CD14-positive monocyte (primary cell): ENCODE data around the gene OR5K2. TPM values are rescaled to one million over a fixed set of nuclear protein-coding genes. Genes with fewer than 3 reads are reported as not detected.

Experiments used
- DNase-seq, 3 donors: peaks; one replicate each; pipeline ENCODE4 v3.0.0-alpha.2; 2011 to 2022
- H2AFZ ChIP-seq: 2 replicates; pipeline ENCODE4 v1.6.0; 2012; ENCODE audit warnings: mild to moderate bottlenecking, low read depth, low read length, inconsistent platforms; ENCODE audit not compliant: insufficient read depth, poor library complexity, severe bottlenecking
- H3K27ac ChIP-seq, 2 donors: 1 replicate in 1 of 2; 2 replicates in 1 of 2; pipeline ENCODE4 v1.5.1; 2012 to 2013; ENCODE audit warnings: low read length in 2 of 2, control low read depth in 1 of 2, inconsistent platforms in 1 of 2, low read depth in 1 of 2, mild to moderate bottlenecking in 1 of 2
- H3K27me3 ChIP-seq, 2 donors: one replicate each; pipeline versions ENCODE4 v1.6.0 to v1.6.1; 2011 to 2013; ENCODE audit warnings: low read length in 2 of 2; ENCODE audit not compliant: control insufficient read depth in 2 of 2, insufficient read depth in 2 of 2
- H3K36me3 ChIP-seq, 2 donors: replicated peaks in 1 of 2; 1 replicate in 1 of 2; 2 replicates in 1 of 2; pipeline versions ENCODE4 v1.5.1 to v1.6.1; 2012 to 2013; ENCODE audit warnings: low read length in 2 of 2, control low read depth in 1 of 2, inconsistent platforms in 1 of 2, mild to moderate bottlenecking in 1 of 2; ENCODE audit not compliant: insufficient read depth in 2 of 2, control insufficient read depth in 1 of 2
- H3K4me1 ChIP-seq, 2 donors: 1 replicate in 1 of 2; 2 replicates in 1 of 2; pipeline versions ENCODE4 v1.5.1 to v1.6.1; 2012 to 2013; ENCODE audit warnings: low read length in 2 of 2, control low read depth in 1 of 2, inconsistent platforms in 1 of 2, mild to moderate bottlenecking in 1 of 2, moderate library complexity in 1 of 2; ENCODE audit not compliant: insufficient read depth in 2 of 2, control insufficient read depth in 1 of 2
- H3K4me2 ChIP-seq: replicated peaks from 2 replicates; pipeline ENCODE3; 2012; ENCODE audit warnings: low read length, moderate library complexity, mild to moderate bottlenecking; ENCODE audit not compliant: poor library complexity, severe bottlenecking; ENCODE audit errors: extremely low read depth
- H3K4me3 ChIP-seq, 3 experiments: fragments of 200-600 bp in 1 of 3; sonication (generic) in 1 of 3; replicated peaks in 1 of 3; 1 replicate in 2 of 3; 2 replicates in 1 of 3; pipeline ENCODE4 v1.5.1; 2011 to 2013; ENCODE audit warnings: low read length in 3 of 3, mild to moderate bottlenecking in 3 of 3, control low read depth in 2 of 3, low read depth in 2 of 3, inconsistent platforms in 1 of 3, moderate library complexity in 1 of 3
- H3K79me2 ChIP-seq: 2 replicates; pipeline ENCODE4 v1.6.0; 2012; ENCODE audit warnings: mild to moderate bottlenecking, control low read depth, inconsistent platforms, low read length, moderate library complexity; ENCODE audit not compliant: insufficient read depth
- H3K9ac ChIP-seq: 2 replicates; pipeline ENCODE4 v1.6.0; 2017; ENCODE audit warnings: low read length, mild to moderate bottlenecking; ENCODE audit not compliant: insufficient read depth, poor library complexity, severe bottlenecking
- H3K9me3 ChIP-seq, 2 donors: replicated peaks in 1 of 2; 1 replicate in 1 of 2; 2 replicates in 1 of 2; pipeline versions ENCODE4 v1.5.1 to v1.6.1; 2012 to 2013; ENCODE audit warnings: low read length in 2 of 2, control low read depth in 1 of 2; ENCODE audit not compliant: control insufficient read depth in 1 of 2, insufficient read depth in 1 of 2
- H4K20me1 ChIP-seq: 2 replicates; pipeline ENCODE4 v1.6.0; 2012; ENCODE audit warnings: mild to moderate bottlenecking, low read length, control low read depth, moderate library complexity; ENCODE audit not compliant: insufficient read depth
- H3K27ac Mint-ChIP-seq, 7 donors: one replicate each; pipeline ENCODE4 v1.8.0; 2020; ENCODE audit warnings: mild to moderate bottlenecking in 7 of 7, mixed read lengths in 7 of 7, moderate library complexity in 6 of 7, inconsistent platforms in 2 of 7
- H3K27me3 Mint-ChIP-seq, 3 donors: one replicate each; pipeline ENCODE4 v1.8.0; 2021 to 2022; ENCODE audit warnings: low read depth in 3 of 3, mild to moderate bottlenecking in 3 of 3, mixed read lengths in 3 of 3, moderate library complexity in 3 of 3, inconsistent platforms in 1 of 3
- H3K36me3 Mint-ChIP-seq, 2 donors: one replicate each; pipeline ENCODE4 v1.8.0; 2020; ENCODE audit warnings: mixed read lengths in 2 of 2, inconsistent platforms in 1 of 2, mild to moderate bottlenecking in 1 of 2
- H3K4me1 Mint-ChIP-seq: one replicate; pipeline ENCODE4 v1.8.0; 2020; ENCODE audit warnings: mild to moderate bottlenecking, mixed read lengths
- H3K4me3 Mint-ChIP-seq, 2 donors: one replicate each; pipeline ENCODE4 v1.8.0; 2020; ENCODE audit warnings: mild to moderate bottlenecking in 2 of 2, mixed read lengths in 2 of 2, moderate library complexity in 1 of 2
- H3K9me3 Mint-ChIP-seq, 7 donors: one replicate each; pipeline ENCODE4 v1.8.0; 2020 to 2022; ENCODE audit warnings: mixed read lengths in 7 of 7, mild to moderate bottlenecking in 6 of 7, moderate library complexity in 6 of 7, inconsistent platforms in 2 of 7
- CTCF ChIP-seq: fragments of 200-600 bp; IDR thresholded peaks from one replicate; pipeline ENCODE4 v1.8.0; 2022; ENCODE audit warnings: antibody characterized with exemption, mild to moderate bottlenecking
- WGBS: methylation state at CpG from one replicate; pipeline ENCODE4 v1.1.5; 2013; ENCODE audit warnings: missing lambda C conversion rate; ENCODE audit not compliant: insufficient coverage; 5-methylcytosine and 5-hydroxymethylcytosine counted together
- intact Hi-C, 2 donors: fragments of 100-400 bp; cut with micrococcal nuclease; formaldehyde crosslinking; loops; one replicate each; pipeline versions ENCODE4 v1.15.0 to v1.15.1; 2023
- polyA plus RNA-seq, 3 donors: library from polyadenylated mRNA; depleted of rRNA in 1 of 3; unstranded in 2 of 3; stranded (reverse) in 1 of 3; fragments of 300-500 nt in 2 of 3; fragments of >200 nt in 1 of 3; fragmentation: Illumina TruSeq in 2 of 3; gene quantifications; 1 replicate in 2 of 3; 2 replicates in 1 of 3; pipeline ENCODE4 v1.2.3, GENCODE V29; 2012 to 2021

OR5K2 gene
- polyA plus RNA-seq, 3 donors = not detected

GRCh38 chr3:98501863-98502576 is 4.5 kb downstream of the OR5K2 start:
- Histone ChIP-seq H3K4me1 (no peaks in the 10 kb centered on the region), H3K79me2 (no peaks in the 10 kb centered on the region), H3K4me2 (no peak overlapping the region), H3K4me3 (no peak overlapping the region), H3K36me3 (no peaks in the 10 kb centered on the region), H4K20me1 (no peaks in the 10 kb centered on the region), H2AFZ (no peak overlapping the region), H3K9me3 (no peaks in the 10 kb centered on the region), H3K9ac (no peak overlapping the region), H3K27me3 (no peaks in the 10 kb centered on the region), H3K27ac (no peak overlapping the region)
- no CpG with 5 or more reads among the region's 5 CpGs for WGBS
- TF ChIP-seq CTCF = no peak
- peaks cover 0 to 4% (median 1%) of the 10 kb centered on the region in 3 donors for H3K27me3 Mint-ChIP-seq
- intact Hi-C loops = no loop called here
- H3K9me3 Mint-ChIP-seq = peaks cover 0 to 4% (median 0%) of the 10 kb centered on the region in 7 donors
- H3K36me3 Mint-ChIP-seq = peaks cover 0 to 3% of the 10 kb centered on the region in 2 donors
- H3K27ac Mint-ChIP-seq = no peak overlapping the region
- H3K4me1 Mint-ChIP-seq = no peaks in the 10 kb centered on the region
- no peak overlapping the region for H3K4me3 Mint-ChIP-seq
- no peak for DNase-seq

DNA sequence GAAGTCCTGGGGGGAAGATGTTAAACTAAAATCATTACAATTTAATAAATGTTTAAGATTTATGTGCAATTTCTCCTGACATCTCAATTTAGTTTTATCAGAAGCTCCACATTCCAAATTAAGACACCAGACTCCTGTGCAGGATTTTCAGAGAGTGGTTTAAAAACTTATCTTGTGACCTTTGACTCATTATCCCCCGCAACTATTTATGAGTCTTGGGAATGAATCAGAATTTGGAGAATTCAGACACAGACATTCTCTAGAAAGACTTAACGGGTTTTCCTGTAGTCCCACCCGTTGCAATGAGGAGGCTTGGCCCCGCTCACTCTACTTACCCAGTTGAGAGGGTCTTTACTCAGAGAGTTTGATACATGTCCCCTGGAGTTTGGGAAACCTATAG is 7.1 kb downstream of the OR5K2 start:
- Histone ChIP-seq H3K27me3 (no peaks in the 10 kb centered on the region), H3K9me3 (no peaks in the 10 kb centered on the region), H3K27ac (no peak overlapping the region), H3K9ac (no peak overlapping the region), H3K4me3 (no peak overlapping the region), H3K79me2 (no peaks in the 10 kb centered on the region), H2AFZ (no peak overlapping the region), H3K4me2 (no peak overlapping the region), H3K36me3 (peaks cover 0 to 5% of the 10 kb centered on the region in 2 donors), H4K20me1 (no peaks in the 10 kb centered on the region), H3K4me1 (no peaks in the 10 kb centered on the region)
- Mint-ChIP-seq H3K27ac (no peak overlapping the region), H3K36me3 (peaks cover 11 to 13% of the 10 kb centered on the region in 2 donors), H3K27me3 (peaks cover 0 to 4% (median 1%) of the 10 kb centered on the region in 3 donors), H3K4me3 (no peak overlapping the region), H3K4me1 (no peaks in the 10 kb centered on the region), H3K9me3 (peaks cover 0 to 7% (median 0%) of the 10 kb centered on the region in 7 donors)
- no peak for DNase-seq
- no CpG with 5 or more reads among the region's 4 CpGs for WGBS
- no peak for TF ChIP-seq CTCF
- intact Hi-C loops = no loop called here
